Activated T-cell treated with anti-CD3 and anti-CD28 coated beads, Interleukin-2, amount 50 U/mL, for 48 hours (primary cell): ENCODE measurements around the gene FOXJ3.

ENCODE experiments used
- DNase-seq, 2 experiments: peaks; one replicate each; pipeline ENCODE4 v3.0.0-alpha.2; 2020

Gene FOXJ3

DNA sequence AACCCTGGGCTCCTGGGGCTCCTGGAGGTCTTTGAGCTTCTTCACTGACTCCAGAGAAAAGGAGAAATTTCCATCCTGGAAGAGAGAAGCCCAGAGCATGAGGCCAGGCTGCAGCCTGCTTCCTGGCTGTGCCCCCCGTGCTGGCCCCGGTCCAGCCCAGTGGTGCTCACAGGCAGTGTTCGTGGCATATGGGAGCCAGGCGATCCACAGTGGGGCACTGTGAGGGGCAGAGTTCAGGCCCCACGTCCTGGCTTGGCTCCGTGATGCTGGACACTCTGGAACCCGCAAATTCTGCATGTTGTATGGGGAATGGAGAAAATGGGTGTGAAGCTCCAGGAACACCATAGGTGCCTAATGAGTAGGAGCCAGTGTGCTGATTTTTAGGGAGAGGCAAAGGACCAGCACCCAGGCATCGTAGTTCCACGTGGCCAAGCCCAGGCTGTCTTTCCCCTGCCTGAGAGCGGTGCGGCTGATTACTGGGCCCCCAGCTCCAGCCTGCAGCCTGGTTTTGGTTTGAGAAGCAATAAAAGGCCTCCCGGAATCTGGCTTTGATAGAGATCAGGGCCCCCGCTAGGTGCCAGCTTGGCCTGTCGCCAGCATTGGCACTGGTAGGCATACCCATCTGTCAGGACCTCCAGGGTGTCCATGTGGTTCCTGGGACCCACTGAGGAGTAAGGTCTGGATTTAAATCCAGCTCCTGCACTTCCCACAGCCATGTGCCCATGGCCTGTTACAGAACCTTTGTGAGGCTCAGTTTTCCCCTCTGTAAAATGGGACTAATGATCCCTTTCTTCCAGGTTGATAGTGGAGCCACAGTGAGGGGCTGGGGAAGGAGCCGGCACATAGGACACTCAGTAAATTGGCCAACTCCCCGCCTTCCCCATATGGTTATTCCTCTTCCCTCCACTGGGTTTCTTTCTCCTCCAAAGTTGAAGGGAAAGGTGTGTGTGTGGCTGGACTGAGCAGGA is 171.2 kb downstream of the FOXJ3 start:
- DNase-seq: no peak

DNA sequence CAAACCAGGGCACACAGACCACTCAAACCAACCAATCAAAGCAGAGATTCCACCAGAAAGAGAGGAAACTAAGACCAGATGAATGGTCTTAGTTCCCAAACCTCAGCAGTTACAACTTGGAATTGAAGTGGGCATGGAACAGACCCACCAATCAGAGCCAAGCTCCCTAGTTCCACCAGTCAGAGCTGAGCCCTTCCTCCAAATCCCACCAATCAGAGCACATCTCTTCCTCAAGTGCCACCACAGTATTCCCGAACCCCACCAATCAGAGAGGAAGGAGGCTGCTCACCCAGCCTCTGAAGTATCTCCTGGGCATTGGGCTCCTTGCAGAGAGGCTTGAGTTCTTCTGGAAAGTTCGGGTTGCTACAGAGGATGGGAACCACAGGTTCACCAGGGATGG is 171.9 kb downstream of the FOXJ3 start:
- DNase-seq: no peak

DNA sequence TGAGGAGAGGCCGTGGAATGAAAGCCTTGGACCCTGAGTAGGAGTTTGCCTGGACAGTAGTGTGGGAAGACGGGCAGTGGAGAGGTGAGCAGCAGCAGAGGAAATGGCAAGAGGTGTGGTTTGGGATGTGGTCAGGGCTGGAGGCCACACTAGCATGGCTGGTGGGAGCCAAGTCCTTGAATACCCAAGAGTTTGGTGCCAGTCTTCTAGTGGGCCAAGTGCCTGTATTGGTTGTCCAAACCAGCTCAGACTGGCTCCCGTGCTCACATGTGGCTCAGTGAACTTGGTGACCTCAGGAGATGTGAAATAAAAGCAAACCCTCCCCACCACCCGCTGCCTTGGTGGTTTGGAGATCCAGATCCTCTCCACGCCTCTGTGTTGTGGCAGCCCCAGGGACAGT is 172.9 kb downstream of the FOXJ3 start:
- no peak for DNase-seq

DNA sequence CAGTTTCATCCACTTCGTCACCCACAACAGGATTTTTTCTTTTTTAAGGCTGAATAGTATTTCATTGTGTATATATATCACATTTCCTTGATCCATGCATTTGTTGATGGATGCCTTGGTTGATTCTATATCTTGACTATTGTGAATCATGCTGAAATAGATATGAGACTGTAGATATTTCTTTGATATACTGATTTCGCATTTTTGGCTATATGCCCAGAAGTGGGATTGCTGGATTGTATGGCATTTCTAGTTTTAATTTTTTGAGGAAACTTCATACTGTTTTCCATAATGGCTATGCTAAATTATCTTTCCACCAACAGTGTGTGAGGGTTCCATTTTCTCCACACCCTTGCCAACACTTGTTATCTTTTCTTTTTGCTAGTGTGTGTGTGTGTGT is 176.8 kb downstream of the FOXJ3 start:
- DNase-seq: no peak

DNA sequence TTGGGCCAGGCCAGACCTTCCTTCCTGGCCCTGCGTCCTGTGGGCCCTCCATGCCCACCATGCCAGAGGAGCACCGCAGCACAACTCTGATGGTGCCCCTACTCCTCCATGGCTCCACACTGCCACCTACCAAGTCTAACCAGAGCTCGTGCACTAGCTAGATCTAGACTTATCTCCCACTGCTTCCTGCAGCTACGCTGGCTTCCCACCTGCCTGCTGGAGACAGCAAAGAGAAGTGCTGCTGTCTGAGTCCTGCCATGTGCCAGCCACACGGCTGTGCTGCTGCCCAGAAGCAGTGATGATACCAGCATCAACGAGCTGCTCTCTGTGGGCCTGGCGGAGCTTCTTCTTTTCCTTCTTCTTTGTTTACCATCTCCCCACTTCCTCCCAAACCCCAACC is 177.4 kb downstream of the FOXJ3 start:
- no peak for DNase-seq

DNA sequence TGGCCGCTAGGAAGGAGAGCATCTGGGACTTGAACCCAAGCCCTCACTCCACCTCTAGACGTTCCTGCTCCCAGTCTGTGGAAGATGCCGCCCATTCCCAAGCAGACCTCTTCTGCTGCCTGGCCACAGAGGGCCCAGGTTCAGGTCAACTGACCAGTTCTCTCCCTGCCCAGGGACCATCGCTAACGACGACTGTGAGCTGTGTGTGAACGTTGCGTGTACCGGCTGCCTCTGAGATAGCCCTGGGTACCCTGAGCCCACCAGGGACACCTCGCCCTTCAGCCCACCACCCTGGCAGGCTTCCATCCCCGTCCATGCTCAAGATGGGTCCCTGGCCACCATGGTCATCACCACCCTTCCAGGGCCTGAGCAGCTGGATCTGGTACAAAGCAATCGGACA is 179.7 kb downstream of the FOXJ3 start:
- DNase-seq: no peak

DNA sequence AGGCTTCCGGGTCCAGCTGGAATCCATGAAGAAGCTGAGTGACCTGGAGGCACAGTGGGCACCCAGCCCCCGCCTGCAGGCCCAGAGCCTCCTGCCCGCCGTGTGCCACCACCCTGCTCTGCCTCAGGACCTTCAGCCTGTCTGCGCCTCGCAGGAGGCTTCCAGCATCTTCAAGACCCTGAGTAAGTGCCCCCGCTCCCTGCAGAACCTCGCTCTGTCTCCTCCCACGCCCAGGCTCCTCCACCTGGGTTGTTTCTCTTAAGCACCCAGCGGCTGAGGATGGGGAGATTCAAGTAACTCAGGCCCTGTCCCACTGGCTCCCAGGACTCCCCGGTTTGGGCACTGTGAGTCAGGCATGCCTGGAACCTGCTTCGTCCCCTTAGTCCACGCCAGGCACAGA is 180.3 kb downstream of the FOXJ3 start:
- no peak for DNase-seq

DNA sequence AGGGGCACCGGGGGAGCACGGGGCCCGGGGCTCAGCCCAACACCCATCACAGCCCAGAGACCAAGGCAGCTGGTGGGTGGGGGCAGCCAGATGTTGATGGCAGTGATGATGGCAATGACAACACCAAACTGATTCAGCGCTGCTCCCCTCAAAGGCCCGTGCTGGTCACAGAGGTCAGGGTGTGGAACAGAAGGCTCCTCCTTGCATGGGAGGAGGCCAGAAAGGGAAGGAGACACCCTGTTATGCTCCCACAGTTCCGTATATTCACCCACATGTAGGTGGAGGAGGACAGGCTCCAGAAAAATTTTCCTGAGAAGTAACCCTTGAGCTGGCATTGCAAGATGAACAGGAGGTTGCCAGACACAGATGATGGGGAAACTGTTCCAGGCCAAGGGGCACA is 181.4 kb downstream of the FOXJ3 start:
- DNase-seq: no peak

DNA sequence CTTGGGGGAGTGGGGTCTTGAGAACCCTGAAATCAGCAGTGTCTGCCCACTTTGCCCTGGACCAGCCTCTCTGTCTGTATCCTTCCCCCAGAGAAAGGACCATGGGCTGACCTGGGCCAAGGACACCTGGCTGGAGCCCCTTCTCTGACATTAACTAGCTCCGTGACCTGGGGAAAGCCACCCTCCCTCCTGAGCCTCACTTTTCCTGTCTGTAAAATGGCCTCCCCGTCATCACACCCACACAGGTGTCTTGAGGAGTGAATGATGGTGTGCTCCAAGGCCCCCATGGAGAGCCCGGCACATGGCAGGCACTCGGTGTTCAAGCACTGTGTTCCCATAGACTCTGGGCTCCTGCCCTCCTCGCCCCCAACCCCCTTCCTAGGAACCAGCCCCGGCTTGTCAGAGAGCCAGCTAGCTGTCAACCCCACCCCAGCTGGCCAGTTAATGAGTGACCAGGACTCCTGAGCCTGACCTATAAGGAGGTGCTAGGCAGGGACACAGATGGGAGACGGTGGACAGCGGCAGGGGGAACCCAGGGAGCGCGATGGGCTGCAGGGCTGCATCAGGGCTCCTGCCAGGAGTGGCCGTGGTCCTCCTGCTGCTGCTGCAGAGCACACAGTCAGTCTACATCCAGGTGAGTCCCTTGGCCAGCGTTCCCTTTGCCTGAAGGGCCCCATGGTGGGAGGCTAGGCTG is 182.0 kb downstream of the FOXJ3 start, which contains the start of gene GUCA2B:
GUCA2B (plus strand) TSS at position 504 of the 694 bp plus-strand sequence; CDS start at position 545, 41 bp downstream.
- DNase-seq: no peak

DNA sequence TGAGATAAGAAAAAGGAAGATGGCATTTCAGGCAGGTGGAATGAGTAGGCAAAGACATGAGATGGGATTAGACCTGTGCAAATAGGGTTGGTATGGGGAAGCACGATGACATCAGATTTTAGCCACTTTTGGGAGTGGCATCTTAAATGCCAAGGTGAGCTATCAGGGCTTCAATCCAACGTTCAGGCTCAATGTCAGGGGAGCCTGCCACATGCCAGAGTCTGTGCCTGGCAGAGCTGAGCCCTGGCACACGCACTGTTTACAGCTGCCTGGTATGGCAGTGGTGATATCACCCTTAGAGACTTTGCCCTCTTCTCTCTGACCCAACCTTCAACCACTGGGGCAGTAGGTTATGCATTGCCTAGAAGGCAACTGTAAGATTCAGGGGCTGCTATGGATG is 182.9 kb downstream of the FOXJ3 start:
- DNase-seq: no peak

DNA sequence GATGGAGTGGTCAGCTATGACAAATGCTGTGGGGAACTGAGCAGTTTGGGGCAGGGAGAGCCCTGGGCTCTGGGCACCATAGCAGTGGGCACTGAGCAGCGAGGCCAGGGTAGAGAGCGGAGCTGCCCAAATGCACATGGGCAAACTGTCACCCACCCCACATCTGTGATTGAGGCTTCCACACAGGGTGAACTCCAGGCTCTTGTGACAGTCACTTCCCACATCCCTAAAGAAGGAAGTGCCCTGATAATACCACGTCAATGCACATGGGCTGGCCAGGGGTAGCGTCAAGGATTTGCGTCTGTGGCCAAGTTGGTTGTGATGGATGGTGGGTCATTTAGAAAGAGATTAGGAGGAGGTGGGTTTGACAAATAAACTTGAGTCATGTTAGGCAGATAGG is 184.4 kb downstream of the FOXJ3 start:
- DNase-seq: no peak

DNA sequence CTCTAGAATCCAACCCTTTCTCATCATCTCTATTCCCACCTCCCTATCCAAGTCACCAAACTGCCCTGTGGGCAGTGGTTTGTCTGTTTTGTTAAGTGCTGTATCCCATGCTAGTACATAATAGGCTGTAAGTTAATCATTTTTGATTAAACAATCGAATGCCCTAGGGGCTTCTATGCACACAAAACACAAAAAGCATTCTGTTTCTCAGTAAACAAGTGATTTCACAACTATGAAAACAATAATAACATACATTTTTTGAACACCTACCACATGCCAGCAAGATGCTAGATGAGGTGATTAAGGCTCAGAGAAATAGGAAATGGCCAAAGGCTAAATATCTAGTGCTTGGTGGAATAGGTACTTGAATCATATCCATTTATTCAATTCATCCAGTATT is 186.9 kb downstream of the FOXJ3 start:
- DNase-seq: no peak

DNA sequence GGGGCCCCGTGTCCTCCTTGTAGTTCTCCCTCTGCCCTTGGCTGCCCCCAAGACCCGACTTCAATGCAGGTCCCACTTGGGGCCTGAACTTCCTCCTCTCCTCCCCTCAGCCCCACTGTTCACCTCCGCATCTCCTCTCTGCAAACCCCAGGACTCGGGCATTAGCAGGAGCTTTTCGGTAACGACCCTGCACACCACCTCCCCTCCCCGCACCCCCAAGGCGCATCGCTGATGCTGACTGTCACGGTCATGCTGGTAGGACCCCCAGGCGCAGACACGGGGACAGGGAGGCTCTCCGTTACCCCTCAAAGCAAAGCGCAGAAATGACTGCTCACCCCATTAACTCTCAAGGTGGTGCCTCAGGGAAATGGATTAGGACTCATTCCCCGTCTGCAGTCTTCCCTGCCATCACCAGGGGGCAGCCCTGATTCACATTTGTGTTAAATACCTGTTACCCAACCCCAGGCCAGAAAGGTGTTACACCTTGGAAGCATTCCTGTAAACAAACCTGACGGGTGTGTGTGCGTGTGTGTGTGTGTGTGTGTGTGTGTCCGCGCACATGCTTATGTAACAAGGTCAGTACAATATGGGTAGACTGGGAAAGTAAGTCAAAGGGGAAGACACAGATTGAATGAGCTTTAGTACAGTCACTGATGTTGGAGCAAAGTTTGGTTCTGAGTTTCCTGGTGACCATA is 188.3 kb downstream of the FOXJ3 start:
- peak; percentile 81 to 84 for DNase-seq

DNA sequence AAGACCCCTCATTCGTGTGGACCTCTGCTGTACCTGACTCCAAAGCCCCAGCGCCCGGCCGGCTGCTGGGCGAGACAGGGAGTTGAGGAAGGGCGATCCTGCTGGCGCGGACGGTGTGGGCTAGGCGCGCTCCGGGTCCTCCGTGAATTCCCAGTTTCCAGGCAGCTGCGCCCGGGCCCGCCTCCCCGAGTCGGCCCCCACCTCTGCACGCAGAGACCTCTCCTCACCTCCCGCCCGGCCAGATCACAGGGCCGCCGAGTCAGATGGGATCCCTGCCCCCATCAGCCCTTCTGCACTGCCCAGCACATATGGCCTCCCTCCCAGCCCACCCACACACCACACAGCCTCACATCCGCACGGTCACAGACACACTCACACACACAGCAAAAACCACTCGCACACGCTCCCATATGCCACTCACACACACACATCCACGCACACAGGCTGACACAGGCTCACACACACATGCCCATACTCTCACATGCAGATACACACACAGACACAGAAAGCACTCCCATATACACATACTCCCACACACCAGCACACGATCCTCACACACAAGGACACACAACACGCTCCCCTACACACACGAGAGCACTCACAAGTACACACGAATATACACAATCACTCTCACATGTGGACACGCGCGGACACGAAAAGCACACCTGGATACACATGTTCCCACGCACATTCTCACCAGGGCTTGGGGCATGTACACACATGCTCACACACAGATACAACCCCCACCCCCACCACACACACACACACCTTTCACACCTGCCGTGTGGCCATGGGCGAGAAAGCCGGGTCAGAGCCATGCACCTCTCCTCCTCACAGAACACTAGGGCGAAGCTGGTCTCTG is 189.0 kb downstream of the FOXJ3 start:
- DNase-seq: no peak

DNA sequence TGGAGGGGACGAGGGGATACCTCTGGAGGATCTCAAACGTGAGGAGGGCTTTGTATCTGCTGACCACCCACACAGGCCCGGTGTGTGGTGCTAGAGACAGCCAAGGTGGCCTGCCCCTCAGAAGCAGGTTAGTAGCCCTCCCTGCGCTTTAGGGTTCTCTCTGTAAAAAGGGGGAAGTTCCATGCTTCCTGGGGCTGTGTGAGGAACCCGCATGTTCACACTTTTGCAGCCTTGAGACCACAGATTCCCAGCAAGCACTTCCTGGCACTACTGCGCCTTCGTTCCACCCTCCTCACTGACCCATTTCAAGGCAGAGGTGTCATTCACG is 189.7 kb downstream of the FOXJ3 start:
- DNase-seq: no peak

DNA sequence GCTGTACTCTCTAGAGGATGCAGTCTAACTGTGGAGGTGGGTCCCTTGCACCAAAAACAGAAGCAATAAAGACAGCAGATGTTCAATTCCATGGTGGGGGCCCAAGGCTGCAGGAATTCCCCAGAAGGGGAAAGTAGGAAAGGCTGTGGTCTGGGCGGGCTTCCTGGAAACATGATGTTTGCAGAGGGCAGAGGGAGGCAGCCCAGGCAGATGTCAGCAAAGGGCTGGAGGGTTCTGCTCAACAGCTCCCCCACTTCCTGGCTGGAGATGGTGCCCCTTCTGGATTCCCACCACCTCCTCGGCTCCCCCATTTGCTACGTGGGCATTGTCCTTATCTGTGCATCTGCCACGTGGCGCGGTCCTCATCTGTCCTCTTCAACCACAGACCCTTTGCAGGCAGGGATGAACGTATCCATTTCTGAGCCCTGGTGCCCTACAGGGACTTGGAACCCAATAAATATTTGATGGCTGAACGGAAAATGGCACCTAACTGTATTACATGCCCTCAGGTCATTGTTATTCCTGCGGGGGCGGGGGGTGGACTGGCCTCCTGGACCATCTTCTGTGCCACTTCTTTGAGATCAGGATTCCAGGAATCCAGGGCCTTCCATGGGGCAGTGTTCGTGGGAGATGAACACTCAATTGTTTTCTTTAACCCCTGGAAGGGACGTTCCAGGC is 190.2 kb downstream of the FOXJ3 start:
- no peak for DNase-seq

DNA sequence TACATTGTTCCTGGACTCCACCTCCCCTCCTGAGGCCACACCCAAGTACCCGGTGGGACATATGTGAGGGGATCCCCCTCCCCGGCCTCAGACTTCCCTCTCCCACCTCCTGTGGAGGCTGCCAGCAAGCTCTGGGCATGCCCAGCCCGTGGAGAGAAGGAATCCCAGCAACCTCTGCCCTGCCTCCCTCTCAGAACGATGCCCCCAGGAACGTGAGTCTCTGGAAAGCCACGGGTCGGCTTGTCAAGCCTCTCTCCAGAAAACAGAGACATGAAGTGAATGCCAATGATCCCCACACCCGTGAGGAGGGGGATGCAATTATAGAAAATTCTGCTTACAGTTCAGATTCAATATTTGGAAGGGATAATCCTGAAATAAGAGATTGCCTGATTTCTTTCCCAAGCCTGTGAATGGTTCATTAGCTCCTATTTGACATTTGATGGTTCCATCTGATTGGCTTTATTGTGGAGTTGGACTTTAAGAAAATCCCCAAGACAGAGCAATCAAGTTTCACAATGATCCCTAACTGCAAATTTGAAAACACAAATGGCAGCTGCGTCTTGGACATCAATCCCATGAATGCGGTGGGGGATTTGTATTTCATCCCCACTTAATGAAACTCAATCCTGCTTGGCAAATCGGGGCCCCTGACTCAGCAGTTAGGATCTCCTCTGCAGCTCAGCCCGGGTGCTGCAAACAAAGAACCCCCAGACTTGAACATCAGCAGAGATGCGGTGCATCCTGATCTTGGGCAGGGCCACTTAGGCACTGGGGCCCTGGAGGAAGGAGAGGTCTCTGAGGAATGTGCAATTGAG is 190.9 kb downstream of the FOXJ3 start:
- no peak for DNase-seq

DNA sequence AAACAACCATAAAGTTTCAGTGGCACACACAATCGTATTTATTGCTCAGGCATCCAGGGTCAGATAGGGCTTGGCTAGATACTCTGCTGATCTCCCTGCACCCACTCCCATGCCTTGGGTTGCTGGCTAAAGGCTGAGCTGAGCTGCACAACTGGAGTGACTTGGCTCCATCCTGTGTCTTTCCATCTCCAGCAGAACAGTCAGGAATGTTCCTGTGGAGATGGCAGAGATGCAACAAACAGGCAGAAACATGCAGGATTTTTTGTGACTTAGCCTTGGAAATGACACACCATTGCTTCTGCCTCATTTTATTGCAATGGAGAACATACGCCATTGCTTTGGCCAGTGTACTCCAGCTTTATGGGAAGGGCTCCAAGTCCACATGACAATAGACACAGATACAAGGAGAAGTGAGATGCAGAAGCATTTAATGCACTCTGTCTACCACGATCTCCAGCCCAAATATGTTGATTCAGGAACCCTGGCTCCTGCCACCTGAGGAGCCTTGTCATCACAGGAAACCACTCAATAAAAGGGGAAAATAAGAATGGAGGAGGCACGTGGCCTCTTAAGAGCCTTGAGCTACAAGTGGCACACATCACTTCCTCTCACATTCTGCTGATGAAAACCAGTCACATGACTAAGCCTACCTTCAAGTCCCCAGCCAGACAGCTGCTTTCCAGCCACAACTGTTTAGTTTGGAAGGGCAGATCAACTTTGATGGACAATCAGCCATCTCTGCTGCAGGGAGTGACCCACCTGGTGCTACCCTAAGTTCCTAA is 191.9 kb downstream of the FOXJ3 start:
- no peak for DNase-seq

DNA sequence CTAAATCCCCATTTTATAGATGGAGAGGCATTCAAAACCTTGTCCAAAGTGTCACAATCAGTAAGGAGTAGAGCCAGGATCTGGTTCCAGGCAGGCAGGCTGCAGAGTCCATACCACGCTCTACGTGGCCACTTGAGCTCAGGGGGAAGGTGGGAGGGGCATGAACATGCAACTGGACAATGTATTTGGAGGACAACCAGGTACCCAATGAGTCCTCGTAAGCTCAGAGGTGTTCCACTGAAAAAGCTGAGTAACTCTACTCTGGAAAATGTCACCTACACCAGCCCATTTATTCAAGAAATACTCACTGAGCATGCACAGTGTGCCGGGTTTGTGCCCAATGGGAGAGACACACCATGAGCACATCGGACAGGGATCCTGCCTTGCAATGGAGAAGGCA is 193.1 kb downstream of the FOXJ3 start:
- DNase-seq: no peak

DNA sequence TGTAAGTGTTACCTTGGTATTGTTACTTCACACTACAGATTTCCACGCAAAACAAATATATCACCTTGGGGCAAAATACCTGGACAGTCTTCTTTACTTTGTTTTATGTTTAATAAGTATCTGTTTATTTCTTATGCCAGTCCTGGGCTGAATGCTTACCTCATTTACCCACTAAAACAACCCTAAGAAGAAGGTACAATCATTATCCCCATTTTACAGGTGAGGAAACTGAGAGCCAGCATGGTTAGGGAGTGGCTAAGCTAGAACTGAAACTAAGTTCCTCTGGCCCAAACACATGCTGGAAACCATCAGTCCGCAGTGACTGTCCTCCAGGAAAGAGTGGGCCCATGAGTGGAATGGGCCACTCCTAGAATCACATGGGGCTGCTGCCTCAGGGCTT is 194.8 kb downstream of the FOXJ3 start:
- DNase-seq: no peak
